Pancreas (tissue), 10 donors: ENCODE data around the gene TMEM80. TPM values are rescaled to one million over a fixed set of nuclear protein-coding genes. Genes with fewer than 3 reads are reported as not detected.

Experiments used
- ATAC-seq, 4 donors: fragments of 200-7000 bp; cut with Tn5 transposase; one replicate each; pipeline versions ENCODE4 v1.8.0 to v1.9.1; 2020; ENCODE audit warnings: mild to moderate bottlenecking in 4 of 4, moderate library complexity in 4 of 4
- DNase-seq, 6 donors: peaks; one replicate each; pipeline ENCODE4 v3.0.0-alpha.2; 2020
- FAIRE-seq: peaks from 2 replicates; lab custom pipeline; 2012; peaks lifted over from hg19 to GRCh38; lab: Jason Lieb, UNC
- H3K27ac ChIP-seq, 4 donors: fragments of 200-600 bp; sonication (generic); 1 replicate in 3 of 4; 2 replicates in 1 of 4; pipeline versions ENCODE4 v1.5.0 to v1.8.0; 2020
- H3K27me3 ChIP-seq, 4 donors: fragments of 200-600 bp; one replicate each; pipeline ENCODE4 v1.8.0; 2021
- H3K36me3 ChIP-seq, 3 donors: fragments of 200-600 bp; sonication (generic) in 1 of 3; one replicate each; pipeline versions ENCODE4 v1.5.0 to v1.8.0; 2020 to 2021
- H3K4me1 ChIP-seq, 3 donors: fragments of 200-600 bp; one replicate each; pipeline ENCODE4 v1.8.0; 2021
- H3K4me3 ChIP-seq, 4 donors: fragments of 200-600 bp; sonication (generic) in 2 of 4; one replicate each; pipeline versions ENCODE4 v1.5.0 to v1.8.0; 2020 to 2021
- H3K9me3 ChIP-seq, 4 donors: fragments of 200-600 bp; one replicate each; pipeline ENCODE4 v1.8.0; 2021
- WGBS, 2 donors: extraction: QIAGEN DNeasy Blood & Tissue Kit; methylation state at CpG; one replicate each; pipeline ENCODE4 v1.1.7; 2013; 5-methylcytosine and 5-hydroxymethylcytosine counted together
- intact Hi-C, 3 donors: fragments of 100-400 bp; cut with DNase I; formaldehyde crosslinking; loops; one replicate each; pipeline versions ENCODE4 v1.11.1 to v1.14.2; 2022
- polyA plus RNA-seq, 2 donors: library from polyadenylated mRNA; stranded (reverse); fragments of 200-250 nt; gene quantifications; one replicate each; pipeline ENCODE4 v1.2.3, GENCODE V29; 2013
- total RNA-seq, 6 donors: library from RNA; stranded (reverse); fragmentation: NEBNext Ultra II Directional in 4 of 6; extraction: Animal tissue kit (Norgen Biotek cat#: 25700) in 4 of 6; gene quantifications; one replicate each; pipeline versions ENCODE4 v1.2.1 to v1.2.4, GENCODE V29; 2021 to 2023
- TF ChIP-seq, protein P1 (sequence below), 4 donors: fragments of 200-600 bp; sonication (generic) in 3 of 4; IDR thresholded peaks; one replicate each; pipeline versions ENCODE4 v1.5.0 to v1.8.0; 2021; ENCODE audit warnings: antibody characterized with exemption in 4 of 4
- donor health status: healthy with polysubstance abuse.
- donor health status: DM: no; HTN: no; CAD: no; lungs with moderate emphysema.
- donor health status: DM: no; HTN: no; CAD: no.
- donor health status: control.
- donor health status: control.
- donor health status: Bipolar disorder and iron deficiency.
- donor health status: DM: yes; HTN: yes; CAD: no.
- donor health status: DM: no; HTN: no; CAD: no.
- donor health status: DM: no; HTN: no; CAD: no.
- donor health status: DM: yes; HTN: yes; CAD: no.

The TMEM80 gene
- total and polyA plus RNA-seq, 8 donors: 8.5 to 24.7 (median 15.5) TPM

DNA sequence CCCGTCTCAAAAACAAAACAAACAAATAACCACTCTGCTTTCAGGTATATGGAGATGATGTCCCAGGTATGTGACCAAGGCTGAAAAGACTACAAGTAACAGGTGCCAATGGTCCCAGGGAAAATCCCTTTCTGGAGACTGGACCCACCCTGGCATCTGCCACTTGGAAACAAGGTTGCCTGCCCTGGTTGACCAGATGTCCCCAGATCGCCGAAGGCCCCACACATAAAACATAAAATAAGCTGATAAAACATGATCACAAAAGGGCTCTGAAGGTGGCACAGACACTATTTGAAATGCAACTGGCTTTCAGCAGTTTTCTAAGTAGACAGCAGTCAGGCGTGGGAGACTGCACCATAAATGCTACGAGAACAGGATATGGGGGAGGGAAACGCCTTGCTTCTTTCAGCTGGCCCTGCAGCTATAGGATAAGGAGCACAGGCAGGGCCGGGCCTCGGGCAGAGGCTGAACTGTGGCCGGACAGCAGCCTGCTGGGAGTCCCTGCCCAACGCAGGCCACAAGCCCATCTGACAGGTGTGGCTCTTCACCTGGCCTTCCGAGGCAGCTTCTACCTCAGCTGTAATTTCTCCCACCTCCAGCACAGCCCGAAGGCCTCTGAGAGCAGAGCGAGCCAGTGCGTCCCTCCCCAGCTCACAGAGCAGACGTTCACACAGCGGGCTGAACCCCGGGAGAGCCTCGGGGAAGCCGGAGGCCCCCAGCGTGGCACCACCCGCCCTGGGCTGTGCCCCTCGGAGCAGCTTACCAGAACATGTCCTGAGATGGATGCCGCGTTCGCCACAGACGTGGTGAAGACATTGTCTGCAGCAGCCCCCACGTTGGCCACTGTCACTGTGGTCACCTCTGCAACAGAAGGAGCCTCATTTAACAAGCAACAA lies 4.6 kb upstream of the TMEM80 start:
- ATAC-seq: no peak
- no peak for FAIRE-seq
- intact Hi-C loops: no loop called here
- WGBS, 2 donors: 59 to 71% methylated on average over 26 to 27 of the region's 27 CpGs
- no peak overlapping the region for H3K27ac ChIP-seq
- TF ChIP-seq, protein P1, sequence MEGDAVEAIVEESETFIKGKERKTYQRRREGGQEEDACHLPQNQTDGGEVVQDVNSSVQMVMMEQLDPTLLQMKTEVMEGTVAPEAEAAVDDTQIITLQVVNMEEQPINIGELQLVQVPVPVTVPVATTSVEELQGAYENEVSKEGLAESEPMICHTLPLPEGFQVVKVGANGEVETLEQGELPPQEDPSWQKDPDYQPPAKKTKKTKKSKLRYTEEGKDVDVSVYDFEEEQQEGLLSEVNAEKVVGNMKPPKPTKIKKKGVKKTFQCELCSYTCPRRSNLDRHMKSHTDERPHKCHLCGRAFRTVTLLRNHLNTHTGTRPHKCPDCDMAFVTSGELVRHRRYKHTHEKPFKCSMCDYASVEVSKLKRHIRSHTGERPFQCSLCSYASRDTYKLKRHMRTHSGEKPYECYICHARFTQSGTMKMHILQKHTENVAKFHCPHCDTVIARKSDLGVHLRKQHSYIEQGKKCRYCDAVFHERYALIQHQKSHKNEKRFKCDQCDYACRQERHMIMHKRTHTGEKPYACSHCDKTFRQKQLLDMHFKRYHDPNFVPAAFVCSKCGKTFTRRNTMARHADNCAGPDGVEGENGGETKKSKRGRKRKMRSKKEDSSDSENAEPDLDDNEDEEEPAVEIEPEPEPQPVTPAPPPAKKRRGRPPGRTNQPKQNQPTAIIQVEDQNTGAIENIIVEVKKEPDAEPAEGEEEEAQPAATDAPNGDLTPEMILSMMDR (IDR thresholded peaks at IDR 0.05): no peak
- H3K9me3 ChIP-seq: no peaks in the 10 kb centered on the region
- no peak overlapping the region for H3K4me3 ChIP-seq
- H3K36me3 ChIP-seq: peaks cover 0 to 18% (median 0%) of the 10 kb centered on the region in 3 donors
- DNase-seq: peak in 2 of 6 donors; percentile 65 to 82
- no peaks in the 10 kb centered on the region for H3K27me3 ChIP-seq
- peaks cover 0 to 8% (median 3%) of the 10 kb centered on the region in 3 donors for H3K4me1 ChIP-seq

DNA sequence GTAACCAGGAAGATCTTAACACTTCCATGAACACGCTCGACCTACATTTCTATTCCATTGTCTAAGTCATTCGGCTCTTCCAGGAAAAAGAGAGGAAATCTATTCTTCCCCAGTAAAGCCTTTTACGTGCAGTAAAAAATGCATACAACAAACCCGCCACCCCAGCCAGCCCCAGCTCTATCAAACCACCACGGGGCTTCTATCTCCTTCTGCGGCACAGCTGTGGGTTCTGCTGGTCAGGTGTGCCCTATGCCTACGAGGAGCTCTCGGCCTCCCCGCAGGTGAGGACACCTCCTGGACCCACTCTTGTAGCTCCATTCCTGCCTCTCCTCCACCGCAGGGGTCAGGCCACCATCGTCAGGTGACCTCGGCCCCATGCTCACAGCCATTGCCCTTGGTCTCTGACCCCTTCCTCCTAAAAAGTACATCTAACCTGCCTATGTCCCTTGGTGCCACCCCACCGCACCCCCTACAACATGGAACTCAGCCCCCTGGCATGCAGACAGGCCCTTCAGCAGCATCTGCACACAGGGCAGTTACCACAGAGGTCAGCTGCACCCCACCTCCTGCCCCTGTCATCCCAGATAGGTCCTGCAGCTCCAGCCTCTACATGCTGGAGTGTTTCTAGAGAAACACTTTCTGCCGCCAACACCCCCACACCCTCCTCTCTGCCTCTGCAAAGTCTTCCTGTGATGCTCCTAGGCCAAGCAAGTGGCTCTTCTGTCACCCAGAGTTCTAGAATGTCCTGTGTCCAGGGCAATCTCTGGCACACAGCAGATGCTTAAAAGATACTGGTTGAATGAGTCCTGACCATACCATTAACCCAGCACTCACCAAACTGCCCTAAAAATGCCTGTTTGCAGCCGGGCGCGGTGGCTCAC lies 3.7 kb upstream of the TMEM80 start:
- DNase-seq (no peak), ATAC-seq (no peak), FAIRE-seq (no peak)
- no peaks in the 10 kb centered on the region for H3K27me3 ChIP-seq
- H3K4me1 ChIP-seq: peaks cover under 1 to 13% (median 7%) of the 10 kb centered on the region in 3 donors
- TF ChIP-seq, protein P1 (IDR thresholded peaks at IDR 0.05): no peak
- intact Hi-C loops: no loop called here
- no peaks in the 10 kb centered on the region for H3K9me3 ChIP-seq
- 93 to 95% methylated on average over 18 of the region's 18 CpGs for WGBS, 2 donors
- H3K27ac ChIP-seq: no peak overlapping the region
- no peak overlapping the region for H3K4me3 ChIP-seq
- H3K36me3 ChIP-seq: peaks cover 0 to 12% (median 0%) of the 10 kb centered on the region in 3 donors

- FAIRE-seq: no peak
Measured at GRCh38 chr11:692824-693414, 2.7 kb upstream of the TMEM80 start.

DNA sequence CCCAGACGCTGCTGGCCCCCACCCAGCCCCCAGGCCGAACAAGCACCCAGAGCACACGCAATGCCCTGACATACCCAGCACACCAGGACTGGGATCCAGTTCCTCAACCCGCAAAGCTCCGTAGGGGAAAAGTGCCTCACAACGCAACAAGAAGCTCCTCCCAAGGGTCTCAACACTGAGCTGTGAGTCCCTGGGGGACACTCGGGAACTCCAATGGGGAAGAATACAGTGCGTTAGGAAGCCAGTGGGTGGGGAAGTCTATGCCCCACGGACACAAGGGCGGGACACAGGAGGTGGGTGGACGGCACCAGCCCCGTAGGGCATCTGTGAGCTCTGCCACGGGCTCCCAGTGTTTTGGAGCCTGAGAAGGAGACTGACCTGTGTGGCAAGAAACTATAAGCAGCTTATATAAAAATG lies 2.2 kb upstream of the TMEM80 start:
- TF ChIP-seq, protein P1 (IDR thresholded peaks at IDR 0.05): no peak
- FAIRE-seq: no peak
- Histone ChIP-seq H3K9me3 (no peaks in the 10 kb centered on the region), H3K27me3 (no peaks in the 10 kb centered on the region), H3K27ac (peak overlapping the region in 2 of 4 donors; percentile 8 to 27), H3K4me1 (peaks cover 6 to 22% (median 7%) of the 10 kb centered on the region in 3 donors), H3K4me3 (peak overlapping the region in 1 of 4 donors; percentile 100), H3K36me3 (no peaks in the 10 kb centered on the region)
- no peak for DNase-seq
- ATAC-seq: no peak
- intact Hi-C loops: no loop called here
- WGBS, 2 donors: 77 to 78% methylated on average over 13 of the region's 13 CpGs

More at GRCh38 chr11:692824-693414, 2.7 kb upstream of the TMEM80 start:
- H3K4me1 ChIP-seq: peaks cover 6 to 17% (median 7%) of the 10 kb centered on the region in 3 donors
- DNase-seq (peak in 2 of 6 donors; percentile 68 to 83), ATAC-seq (no peak)
- H3K27ac ChIP-seq: peak overlapping the region in 1 of 4 donors; percentile 27
- no peaks in the 10 kb centered on the region for H3K27me3 ChIP-seq
- peaks cover 0 to 4% (median 0%) of the 10 kb centered on the region in 3 donors for H3K36me3 ChIP-seq
- TF ChIP-seq, protein P1 (IDR thresholded peaks at IDR 0.05): no peak
- intact Hi-C loops: no loop called here
- no peak overlapping the region for H3K4me3 ChIP-seq
- 76 to 91% methylated on average over 23 of the region's 23 CpGs for WGBS, 2 donors
- H3K9me3 ChIP-seq: no peaks in the 10 kb centered on the region
